GM12878 (cell line): ENCODE results near the gene SLC7A10. TPM values are rescaled to one million over a fixed set of nuclear protein-coding genes. Genes with fewer than 3 reads are reported as not detected.

Experiments
- ATAC-seq: fragments of 200-7000 bp; cut with Tn5 transposase; 3 replicates; pipeline ENCODE4 v1.9.1; 2020; ENCODE audit warnings: mild to moderate bottlenecking, moderate library complexity
- BruUV-seq: library from RNA; stranded (reverse); fragments of 400-500 nt; replicated peaks from 2 replicates; lab custom pipeline; 2021; lab: Mats Ljungman, UMichigan
- CTCF ChIA-PET: fragments of 300-600 bp; sonication (Branson Sonifier 250); formaldehyde crosslinking; extraction: SDS; loops from one replicate; lab custom pipeline; 2021; ENCODE audit warnings: inconsistent platforms; lab: Yijun Ruan, JAX
- POLR2A ChIA-PET: fragments of 350-600 bp; formaldehyde crosslinking; extraction: SDS; loops from one replicate; lab custom pipeline; 2021; ENCODE audit warnings: inconsistent platforms; lab: Charles Lee
- RAD21 ChIA-PET: fragments of 300-600 bp; sonication (Branson Sonifier 250); formaldehyde crosslinking; loops from one replicate; lab custom pipeline; 2023; ENCODE audit warnings: antibody characterized with exemption; ENCODE audit not compliant: unreplicated experiment; lab: Charles Lee
- SMC1A ChIA-PET: fragments of 300-600 bp; sonication (Branson Sonifier 250); formaldehyde crosslinking; loops from one replicate; lab custom pipeline; 2023; ENCODE audit not compliant: unreplicated experiment, uncharacterized antibody; lab: Charles Lee
- DNase-seq: peaks from one replicate; pipeline ENCODE4 v3.0.0-alpha.2; 2011; ENCODE audit warnings: low read depth, low spot score
- FAIRE-seq: peaks from 3 replicates; lab custom pipeline; 2011; peaks lifted over from hg19 to GRCh38; lab: Jason Lieb, UNC
- H2AFZ ChIP-seq: 2 replicates; pipeline ENCODE4 v1.6.0; 2011; ENCODE audit warnings: low read depth, low read length, control low read depth; ENCODE audit not compliant: control insufficient read depth
- H3K27ac ChIP-seq: 2 replicates; pipeline ENCODE4 v1.5.1; 2011; ENCODE audit warnings: control low read depth; ENCODE audit not compliant: control insufficient read depth, insufficient read depth
- H3K27me3 ChIP-seq, 2 experiments: replicated peaks in 1 of 2; 2 replicates each; pipeline versions ENCODE4 v1.6.0 to v1.6.1; 2011; ENCODE audit warnings: low read length in 1 of 2; ENCODE audit not compliant: control insufficient read depth in 2 of 2, insufficient read depth in 2 of 2
- H3K36me3 ChIP-seq, 2 experiments: 2 replicates each; pipeline ENCODE4 v1.5.1; 2011; ENCODE audit warnings: low read length in 1 of 2; ENCODE audit not compliant: control insufficient read depth in 2 of 2, insufficient read depth in 2 of 2
- H3K4me1 ChIP-seq: 2 replicates; pipeline ENCODE4 v1.6.1; 2011; ENCODE audit warnings: mild to moderate bottlenecking, low read length, moderate library complexity, mixed read lengths; ENCODE audit not compliant: control insufficient read depth, insufficient read depth
- H3K4me2 ChIP-seq: 2 replicates; pipeline ENCODE4 v1.6.0; 2011; ENCODE audit warnings: control low read depth; ENCODE audit not compliant: control insufficient read depth, insufficient read depth
- H3K4me3 ChIP-seq: fragments of 200-600 bp; sonication (generic); 2 replicates; pipeline ENCODE4 v1.5.1; 2016
- H3K79me2 ChIP-seq: 2 replicates; pipeline ENCODE4 v1.6.0; 2011; ENCODE audit warnings: low read length; ENCODE audit not compliant: control insufficient read depth, insufficient read depth
- H3K9ac ChIP-seq: 2 replicates; pipeline ENCODE4 v1.8.0; 2011; ENCODE audit warnings: low read length, control low read depth, mixed read lengths; ENCODE audit not compliant: control insufficient read depth, insufficient read depth
- H3K9me3 ChIP-seq: replicated peaks from 3 replicates; pipeline ENCODE4 v1.5.1; 2011; ENCODE audit warnings: mild to moderate bottlenecking, low read length; ENCODE audit not compliant: control insufficient read depth, insufficient read depth
- H4K20me1 ChIP-seq: 2 replicates; pipeline ENCODE4 v1.6.0; 2011; ENCODE audit not compliant: control insufficient read depth, insufficient read depth
- PAX5 ChIP-seq: IDR thresholded peaks from 2 replicates; pipeline ENCODE4 v1.6.1; 2011; ENCODE audit warnings: low read depth, low read length, borderline replicate concordance
- SRF ChIP-seq, 2 experiments: IDR thresholded peaks; 2 replicates each; pipeline ENCODE4 v1.6.1; 2011; ENCODE audit warnings: low read depth in 2 of 2, low read length in 2 of 2, mild to moderate bottlenecking in 1 of 2, moderate library complexity in 1 of 2
- STAT3 ChIP-seq: IDR thresholded peaks from 2 replicates; pipeline ENCODE4 v1.6.1; 2011; ENCODE audit warnings: low read depth, low read length, improper control_type of control experiment
- ZBED1 ChIP-seq: IDR thresholded peaks from 2 replicates; pipeline ENCODE4 v1.6.1; 2016; ENCODE audit warnings: borderline replicate concordance
- ZNF622 ChIP-seq: fragments of 450-650 bp; IDR thresholded peaks from 2 replicates; pipeline ENCODE4 v1.6.1; 2017; ENCODE audit warnings: mild to moderate bottlenecking, inconsistent platforms
- WGBS: methylation state at CpG from one replicate; pipeline ENCODE4 v1.1.6; 2016; ENCODE audit warnings: low lambda C conversion rate; ENCODE audit not compliant: insufficient replicate concordance, insufficient coverage; ENCODE audit errors: missing lambda C conversion rate; 5-methylcytosine and 5-hydroxymethylcytosine counted together
- in situ Hi-C: fragments of 300-500 bp; cut with MboI; formaldehyde crosslinking; loops from 9 replicates; pipeline ENCODE4 v1.14.3; 2018; ENCODE audit warnings: mixed read lengths
- intact Hi-C: fragments of 100-400 bp; cut with micrococcal nuclease; formaldehyde crosslinking; loops from one replicate; pipeline ENCODE4 v1.14.2; 2022; ENCODE audit not compliant: unreplicated experiment
- polyA plus RNA-seq, 11 experiments: library from polyadenylated mRNA; depleted of rRNA in 4 of 11; unstranded in 6 of 11; stranded (reverse) in 5 of 11; fragments of >200 nt; fragmentation: Nextera tagmentation in 4 of 11; fragmentation: Illumina TruSeq in 1 of 11; extraction: Ambion mirVana in 4 of 11; extraction: Trizol in 1 of 11; gene quantifications; 1 replicate in 1 of 11; 2 replicates in 10 of 11; pipeline versions ENCODE4 v1.2.1 to v1.2.3, GENCODE V29; 2011 to 2016; ENCODE audit warnings: inconsistent platforms in 2 of 11, missing spikeins in 2 of 11, low read depth in 1 of 11
- total RNA-seq, 4 experiments: library from RNA; depleted of rRNA in 3 of 4; stranded (reverse); fragments of >200 nt in 3 of 4; fragmentation: Illumina TruSeq in 1 of 4; extraction: Trizol in 1 of 4; gene quantifications; 2 replicates each; pipeline versions ENCODE4 v1.2.1 to v1.2.3, GENCODE V29; 2013 to 2021
- TF ChIP-seq, protein P1 (sequence below): IDR thresholded peaks from 2 replicates; pipeline ENCODE4 v1.6.1; 2011; ENCODE audit warnings: borderline replicate concordance, low read depth, mild to moderate bottlenecking, moderate library complexity, low read length; ENCODE audit not compliant: insufficient read depth, poor library complexity, severe bottlenecking
- TF ChIP-seq, protein P2 (sequence below): fragments of 450-650 bp; IDR thresholded peaks from 2 replicates; pipeline ENCODE4 v1.6.1; 2017; ENCODE audit warnings: mild to moderate bottlenecking, moderate library complexity
- TF ChIP-seq, protein P3 (sequence below): fragments of 450-650 bp; conservative IDR thresholded peaks from 2 replicates; pipeline ENCODE4 v1.6.1; 2017; ENCODE audit warnings: mild to moderate bottlenecking, moderate library complexity

SLC7A10 gene
- total and polyA plus RNA-seq, 10 of the 15 experiments (the other 5 are each of a cell fraction or from before 2014, with no cell fraction given): not detected

DNA sequence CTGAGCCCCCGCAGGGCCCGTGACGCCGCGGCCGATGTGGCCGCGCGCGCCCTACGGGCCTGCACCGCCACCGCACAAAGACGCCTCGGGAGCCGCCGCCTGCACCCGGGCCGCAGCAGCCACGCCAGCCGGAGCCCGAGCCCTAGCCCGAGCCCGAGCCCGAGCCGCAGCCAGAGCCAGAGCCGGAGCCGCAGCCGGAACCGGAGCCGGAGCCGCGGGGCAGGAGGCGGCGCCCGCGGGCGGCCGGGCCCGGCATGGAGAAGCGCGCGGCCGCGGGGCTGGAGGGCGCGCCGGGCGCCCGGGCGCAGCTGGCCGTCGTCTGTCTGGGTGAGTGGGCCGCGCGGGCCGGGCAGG lies 31.1 kb downstream of the SLC7A10 start:
- in situ Hi-C loops: no loop called here
- FAIRE-seq (no peak), DNase-seq (no peak), ATAC-seq (no peak)
- BruUV-seq: no TSS peak
- POLR2A ChIA-PET: no interaction called here
- no peaks in the 10 kb centered on the region for H3K9me3 ChIP-seq
- no peak overlapping the region for H3K9ac ChIP-seq
- H3K4me1 ChIP-seq: peaks cover 5% of the 10 kb centered on the region
- no peaks in the 10 kb centered on the region for H4K20me1 ChIP-seq
- H3K79me2 ChIP-seq: no peaks in the 10 kb centered on the region
- TF ChIP-seq ZBED1: no peak
- no peak for TF ChIP-seq PAX5
- TF ChIP-seq, protein P1, sequence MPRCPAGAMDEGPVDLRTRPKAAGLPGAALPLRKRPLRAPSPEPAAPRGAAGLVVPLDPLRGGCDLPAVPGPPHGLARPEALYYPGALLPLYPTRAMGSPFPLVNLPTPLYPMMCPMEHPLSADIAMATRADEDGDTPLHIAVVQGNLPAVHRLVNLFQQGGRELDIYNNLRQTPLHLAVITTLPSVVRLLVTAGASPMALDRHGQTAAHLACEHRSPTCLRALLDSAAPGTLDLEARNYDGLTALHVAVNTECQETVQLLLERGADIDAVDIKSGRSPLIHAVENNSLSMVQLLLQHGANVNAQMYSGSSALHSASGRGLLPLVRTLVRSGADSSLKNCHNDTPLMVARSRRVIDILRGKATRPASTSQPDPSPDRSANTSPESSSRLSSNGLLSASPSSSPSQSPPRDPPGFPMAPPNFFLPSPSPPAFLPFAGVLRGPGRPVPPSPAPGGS: no peak
- TF ChIP-seq, protein P2, sequence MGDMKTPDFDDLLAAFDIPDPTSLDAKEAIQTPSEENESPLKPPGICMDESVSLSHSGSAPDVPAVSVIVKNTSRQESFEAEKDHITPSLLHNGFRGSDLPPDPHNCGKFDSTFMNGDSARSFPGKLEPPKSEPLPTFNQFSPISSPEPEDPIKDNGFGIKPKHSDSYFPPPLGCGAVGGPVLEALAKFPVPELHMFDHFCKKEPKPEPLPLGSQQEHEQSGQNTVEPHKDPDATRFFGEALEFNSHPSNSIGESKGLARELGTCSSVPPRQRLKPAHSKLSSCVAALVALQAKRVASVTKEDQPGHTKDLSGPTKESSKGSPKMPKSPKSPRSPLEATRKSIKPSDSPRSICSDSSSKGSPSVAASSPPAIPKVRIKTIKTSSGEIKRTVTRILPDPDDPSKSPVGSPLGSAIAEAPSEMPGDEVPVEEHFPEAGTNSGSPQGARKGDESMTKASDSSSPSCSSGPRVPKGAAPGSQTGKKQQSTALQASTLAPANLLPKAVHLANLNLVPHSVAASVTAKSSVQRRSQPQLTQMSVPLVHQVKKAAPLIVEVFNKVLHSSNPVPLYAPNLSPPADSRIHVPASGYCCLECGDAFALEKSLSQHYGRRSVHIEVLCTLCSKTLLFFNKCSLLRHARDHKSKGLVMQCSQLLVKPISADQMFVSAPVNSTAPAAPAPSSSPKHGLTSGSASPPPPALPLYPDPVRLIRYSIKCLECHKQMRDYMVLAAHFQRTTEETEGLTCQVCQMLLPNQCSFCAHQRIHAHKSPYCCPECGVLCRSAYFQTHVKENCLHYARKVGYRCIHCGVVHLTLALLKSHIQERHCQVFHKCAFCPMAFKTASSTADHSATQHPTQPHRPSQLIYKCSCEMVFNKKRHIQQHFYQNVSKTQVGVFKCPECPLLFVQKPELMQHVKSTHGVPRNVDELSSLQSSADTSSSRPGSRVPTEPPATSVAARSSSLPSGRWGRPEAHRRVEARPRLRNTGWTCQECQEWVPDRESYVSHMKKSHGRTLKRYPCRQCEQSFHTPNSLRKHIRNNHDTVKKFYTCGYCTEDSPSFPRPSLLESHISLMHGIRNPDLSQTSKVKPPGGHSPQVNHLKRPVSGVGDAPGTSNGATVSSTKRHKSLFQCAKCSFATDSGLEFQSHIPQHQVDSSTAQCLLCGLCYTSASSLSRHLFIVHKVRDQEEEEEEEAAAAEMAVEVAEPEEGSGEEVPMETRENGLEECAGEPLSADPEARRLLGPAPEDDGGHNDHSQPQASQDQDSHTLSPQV: no peak
- TF ChIP-seq, protein P3, sequence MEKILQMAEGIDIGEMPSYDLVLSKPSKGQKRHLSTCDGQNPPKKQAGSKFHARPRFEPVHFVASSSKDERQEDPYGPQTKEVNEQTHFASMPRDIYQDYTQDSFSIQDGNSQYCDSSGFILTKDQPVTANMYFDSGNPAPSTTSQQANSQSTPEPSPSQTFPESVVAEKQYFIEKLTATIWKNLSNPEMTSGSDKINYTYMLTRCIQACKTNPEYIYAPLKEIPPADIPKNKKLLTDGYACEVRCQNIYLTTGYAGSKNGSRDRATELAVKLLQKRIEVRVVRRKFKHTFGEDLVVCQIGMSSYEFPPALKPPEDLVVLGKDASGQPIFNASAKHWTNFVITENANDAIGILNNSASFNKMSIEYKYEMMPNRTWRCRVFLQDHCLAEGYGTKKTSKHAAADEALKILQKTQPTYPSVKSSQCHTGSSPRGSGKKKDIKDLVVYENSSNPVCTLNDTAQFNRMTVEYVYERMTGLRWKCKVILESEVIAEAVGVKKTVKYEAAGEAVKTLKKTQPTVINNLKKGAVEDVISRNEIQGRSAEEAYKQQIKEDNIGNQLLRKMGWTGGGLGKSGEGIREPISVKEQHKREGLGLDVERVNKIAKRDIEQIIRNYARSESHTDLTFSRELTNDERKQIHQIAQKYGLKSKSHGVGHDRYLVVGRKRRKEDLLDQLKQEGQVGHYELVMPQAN: no peak
- TF ChIP-seq SRF (IDR thresholded peaks at IDR 0.05; ENCODE audit: low read depth in 2 of 2, low read length in 2 of 2): no peak
- TF ChIP-seq ZNF622: no peak
- no peak for TF ChIP-seq STAT3
- no peak overlapping the region for H3K27ac ChIP-seq
- RAD21 ChIA-PET: no interaction called here
- SMC1A ChIA-PET: no interaction called here
- H3K4me2 ChIP-seq: no peak overlapping the region
- no peak overlapping the region for H3K4me3 ChIP-seq
- H3K36me3 ChIP-seq: no peaks in the 10 kb centered on the region
- H2AFZ ChIP-seq: no peak overlapping the region
- intact Hi-C loops: no loop called here
- peaks cover 0 to 5% of the 10 kb centered on the region in 2 experiments; a peak in 3 of 4 replicates for H3K27me3 ChIP-seq
- 7% methylated on average over 41 of the region's 57 CpGs for WGBS
- CTCF ChIA-PET: interaction anchor here (1.0 kb wide), 1 partner anchor 11 kb away, joined by 3 read pairs; no protein-coding TSS in a partner anchor
